HL-60/S4 (cell line): ENCODE measurements around the gene PRKG1.

Experiments used
- in situ Hi-C: fragments of 300-500 bp; cut with MboI; formaldehyde crosslinking; loops from 2 replicates; pipeline ENCODE4 v1.14.3; 2022; ENCODE audit warnings: low sequenced_read_pairs

PRKG1 gene

GRCh38 chr10:52077814-52078213 lies 1003.5 kb downstream of the PRKG1 start:
- in situ Hi-C loops, result loop anchor here (25.0 kb wide), 1 partner anchor 91 kb away; no protein-coding TSS in a partner anchor

GRCh38 chr10:52078397-52078937 lies 1004.2 kb downstream of the PRKG1 start:
- in situ Hi-C loops, result loop anchor here (25.0 kb wide), 1 partner anchor 91 kb away; no protein-coding TSS in a partner anchor

- in situ Hi-C loops, result loop anchor here (25.0 kb wide), 1 partner anchor 95 kb away; no protein-coding TSS in a partner anchor
These were observed 1008.0 kb downstream of the PRKG1 start for GRCh38 chr10:52082307-52082706.

- in situ Hi-C loops, result loop anchor here (25.0 kb wide), 1 partner anchor 96 kb away; no protein-coding TSS in a partner anchor
These were observed 1009.1 kb downstream of the PRKG1 start for GRCh38 chr10:52083422-52083821.

- in situ Hi-C loops, result loop anchor here (25.0 kb wide), 1 partner anchor 105 kb away; no protein-coding TSS in a partner anchor
These were observed 1018.1 kb downstream of the PRKG1 start for GRCh38 chr10:52092390-52092789.

- in situ Hi-C loops, result loop anchor here (25.0 kb wide), 1 partner anchor 111 kb away; no protein-coding TSS in a partner anchor
These were observed 1023.8 kb downstream of the PRKG1 start for GRCh38 chr10:52098130-52098529.

GRCh38 chr10:52099026-52099600 lies 1024.8 kb downstream of the PRKG1 start:
- in situ Hi-C loops, result loop anchor here (25.0 kb wide), 1 partner anchor 112 kb away; no protein-coding TSS in a partner anchor

GRCh38 chr10:52100011-52100547 lies 1025.8 kb downstream of the PRKG1 start:
- in situ Hi-C loops, result no loop called here

GRCh38 chr10:52105301-52105700 lies 1031.0 kb downstream of the PRKG1 start:
- in situ Hi-C loops, result no loop called here

GRCh38 chr10:52106011-52106410 lies 1031.7 kb downstream of the PRKG1 start:
- in situ Hi-C loops, result no loop called here

- in situ Hi-C loops, result no loop called here
These were observed 1032.6 kb downstream of the PRKG1 start for GRCh38 chr10:52106899-52107298.

- in situ Hi-C loops, result no loop called here
These were observed 1033.9 kb downstream of the PRKG1 start for GRCh38 chr10:52108236-52108635.

GRCh38 chr10:52110576-52110975 lies 1036.3 kb downstream of the PRKG1 start:
- in situ Hi-C loops, result no loop called here

GRCh38 chr10:52111101-52111891 lies 1037.0 kb downstream of the PRKG1 start:
- in situ Hi-C loops, result no loop called here

GRCh38 chr10:52115823-52116222 lies 1041.5 kb downstream of the PRKG1 start:
- in situ Hi-C loops, result no loop called here

GRCh38 chr10:52119507-52119906 lies 1045.2 kb downstream of the PRKG1 start:
- in situ Hi-C loops, result no loop called here

GRCh38 chr10:52121688-52122087 lies 1047.4 kb downstream of the PRKG1 start:
- in situ Hi-C loops, result no loop called here

GRCh38 chr10:52128056-52128683 lies 1053.9 kb downstream of the PRKG1 start:
- in situ Hi-C loops, result no loop called here

- in situ Hi-C loops, result no loop called here
These were observed 1055.3 kb downstream of the PRKG1 start for GRCh38 chr10:52129410-52130178.

- in situ Hi-C loops, result no loop called here
These were observed 1060.8 kb downstream of the PRKG1 start for GRCh38 chr10:52135101-52135500.
